Thyroid gland (tissue), 4 donors: Measurements from ENCODE around the gene IFITM10.

ENCODE experiments used
- POLR2A ChIP-seq, 2 donors: fragments of 450-650 bp; IDR thresholded peaks; one replicate each; pipeline ENCODE4 v1.6.1; 2017; ENCODE audit warnings: antibody characterized with exemption in 2 of 2, mild to moderate bottlenecking in 2 of 2, moderate library complexity in 1 of 2
- TF ChIP-seq, protein P1 (sequence below), 6 experiments: fragments of 200-600 bp in 3 of 6; fragments of 450-650 bp in 3 of 6; sonication (generic) in 3 of 6; IDR thresholded peaks; one replicate each; pipeline ENCODE4 v1.5.1; 2016 to 2019; ENCODE audit warnings: antibody characterized with exemption in 6 of 6, mild to moderate bottlenecking in 2 of 6, inconsistent platforms in 1 of 6, moderate library complexity in 1 of 6

GRCh38 chr11:1763336-1763795 is 13.0 kb upstream of the IFITM10 start:
- TF ChIP-seq, protein P1, sequence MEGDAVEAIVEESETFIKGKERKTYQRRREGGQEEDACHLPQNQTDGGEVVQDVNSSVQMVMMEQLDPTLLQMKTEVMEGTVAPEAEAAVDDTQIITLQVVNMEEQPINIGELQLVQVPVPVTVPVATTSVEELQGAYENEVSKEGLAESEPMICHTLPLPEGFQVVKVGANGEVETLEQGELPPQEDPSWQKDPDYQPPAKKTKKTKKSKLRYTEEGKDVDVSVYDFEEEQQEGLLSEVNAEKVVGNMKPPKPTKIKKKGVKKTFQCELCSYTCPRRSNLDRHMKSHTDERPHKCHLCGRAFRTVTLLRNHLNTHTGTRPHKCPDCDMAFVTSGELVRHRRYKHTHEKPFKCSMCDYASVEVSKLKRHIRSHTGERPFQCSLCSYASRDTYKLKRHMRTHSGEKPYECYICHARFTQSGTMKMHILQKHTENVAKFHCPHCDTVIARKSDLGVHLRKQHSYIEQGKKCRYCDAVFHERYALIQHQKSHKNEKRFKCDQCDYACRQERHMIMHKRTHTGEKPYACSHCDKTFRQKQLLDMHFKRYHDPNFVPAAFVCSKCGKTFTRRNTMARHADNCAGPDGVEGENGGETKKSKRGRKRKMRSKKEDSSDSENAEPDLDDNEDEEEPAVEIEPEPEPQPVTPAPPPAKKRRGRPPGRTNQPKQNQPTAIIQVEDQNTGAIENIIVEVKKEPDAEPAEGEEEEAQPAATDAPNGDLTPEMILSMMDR (IDR thresholded peaks at IDR 0.05) = no peak
- TF ChIP-seq POLR2A (IDR thresholded peaks at IDR 0.05) = no peak
